GM10248 (cell line): Measurements from ENCODE around the gene KMT2C.

Experiments used
- CTCF ChIA-PET: fragments of 300-600 bp; sonication (Branson Sonifier 250); formaldehyde crosslinking; extraction: SDS; loops from one replicate; lab custom pipeline; 2021; ENCODE audit warnings: antibody characterized with exemption; lab: Yijun Ruan, JAX
- POLR2A ChIA-PET: fragments of 350-650 bp; sonication (Branson Sonifier 250); formaldehyde crosslinking; extraction: SDS; loops from one replicate; lab custom pipeline; 2020; ENCODE audit warnings: antibody characterized with exemption; lab: Yijun Ruan, JAX
- DNase-seq: peaks from one replicate; pipeline ENCODE4 v3.0.0; 2012; ENCODE audit errors: extremely low spot score
- CTCF ChIP-seq: IDR thresholded peaks from 2 replicates; pipeline ENCODE4 v1.5.1; 2012; ENCODE audit warnings: mild to moderate bottlenecking, low read depth; ENCODE audit errors: extremely low read depth, missing control alignments, control extremely low read depth

KMT2C gene

GRCh38 chr7:152085131-152085530, 350.7 kb downstream of the KMT2C start:
- no peak for TF ChIP-seq CTCF
- DNase-seq = no peak
- ChIA-PET POLR2A (no interaction called here), CTCF (no interaction called here)
